OCI-LY3 (cell line): Measurements from ENCODE around the gene ARFGAP3.

Source experiments
- H2AFZ ChIP-seq: fragments of 200-600, 300-600 bp; shearing (Covaris generic); 2 replicates; pipeline ENCODE4 v1.6.0; 2014; ENCODE audit warnings: antibody characterized with exemption, low read depth, low read length
- H3K27ac ChIP-seq: fragments of 200-600, 300-600 bp; sonication (generic); 2 replicates; pipeline ENCODE4 v1.5.1; 2014; ENCODE audit warnings: mild to moderate bottlenecking, low read length, moderate library complexity, mixed read lengths
- H3K27me3 ChIP-seq: fragments of 200-600, 300-600 bp; sonication (generic); 2 replicates; pipeline ENCODE4 v1.6.1; 2014; ENCODE audit warnings: low read depth, low read length, mixed read lengths
- H3K36me3 ChIP-seq: fragments of 200-600, 300-600 bp; sonication (generic); replicated peaks from 2 replicates; pipeline ENCODE3; 2014; ENCODE audit warnings: low read depth, low read length, mixed read lengths
- H3K4me1 ChIP-seq: fragments of 300-600, 200-600 bp; sonication (generic); 2 replicates; pipeline ENCODE4 v1.6.1; 2014; ENCODE audit warnings: low read length, mixed read lengths
- H3K4me2 ChIP-seq: fragments of 200-600, 300-600 bp; sonication (generic); 2 replicates; pipeline ENCODE4 v1.6.1; 2014; ENCODE audit warnings: low read length, mixed read lengths
- H3K4me3 ChIP-seq: fragments of 300-600, 200-600 bp; sonication (generic); 2 replicates; pipeline ENCODE4 v1.5.1; 2014; ENCODE audit warnings: antibody characterized with exemption, mild to moderate bottlenecking, low read length, moderate library complexity
- H3K79me2 ChIP-seq: fragments of 300-600, 200-600 bp; shearing (Covaris generic); 2 replicates; pipeline ENCODE4 v1.6.1; 2014; ENCODE audit warnings: mild to moderate bottlenecking, low read length, mixed read lengths
- H3K9ac ChIP-seq: fragments of 300-600, 200-600 bp; shearing (Covaris generic); 2 replicates; pipeline ENCODE4 v1.6.0; 2014; ENCODE audit warnings: mild to moderate bottlenecking, low read length, moderate library complexity
- H3K9me3 ChIP-seq: fragments of 200-600, 300-600 bp; shearing (Covaris generic); 2 replicates; pipeline ENCODE4 v1.6.1; 2014; ENCODE audit warnings: low read length, mixed read lengths; ENCODE audit not compliant: insufficient read depth
- H4K20me1 ChIP-seq: fragments of 200-600, 300-600 bp; sonication (generic); 2 replicates; pipeline ENCODE4 v1.6.1; 2016; ENCODE audit warnings: low read length, mixed read lengths; ENCODE audit not compliant: insufficient read depth
- EZH2phosphoT487 ChIP-seq: fragments of 200-600 bp; shearing (Covaris generic); IDR thresholded peaks from 2 replicates; pipeline ENCODE4 v1.6.1; 2018; ENCODE audit warnings: antibody characterized with exemption, mixed run types, low read depth
- TF ChIP-seq, protein P1 (sequence below): fragments of 200-600, 300-600 bp; sonication (generic); IDR thresholded peaks from 2 replicates; pipeline ENCODE4 v1.5.1; 2014; ENCODE audit warnings: antibody characterized with exemption, low read length, low read depth

ARFGAP3 gene, protein sequence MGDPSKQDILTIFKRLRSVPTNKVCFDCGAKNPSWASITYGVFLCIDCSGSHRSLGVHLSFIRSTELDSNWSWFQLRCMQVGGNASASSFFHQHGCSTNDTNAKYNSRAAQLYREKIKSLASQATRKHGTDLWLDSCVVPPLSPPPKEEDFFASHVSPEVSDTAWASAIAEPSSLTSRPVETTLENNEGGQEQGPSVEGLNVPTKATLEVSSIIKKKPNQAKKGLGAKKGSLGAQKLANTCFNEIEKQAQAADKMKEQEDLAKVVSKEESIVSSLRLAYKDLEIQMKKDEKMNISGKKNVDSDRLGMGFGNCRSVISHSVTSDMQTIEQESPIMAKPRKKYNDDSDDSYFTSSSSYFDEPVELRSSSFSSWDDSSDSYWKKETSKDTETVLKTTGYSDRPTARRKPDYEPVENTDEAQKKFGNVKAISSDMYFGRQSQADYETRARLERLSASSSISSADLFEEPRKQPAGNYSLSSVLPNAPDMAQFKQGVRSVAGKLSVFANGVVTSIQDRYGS

DNA sequence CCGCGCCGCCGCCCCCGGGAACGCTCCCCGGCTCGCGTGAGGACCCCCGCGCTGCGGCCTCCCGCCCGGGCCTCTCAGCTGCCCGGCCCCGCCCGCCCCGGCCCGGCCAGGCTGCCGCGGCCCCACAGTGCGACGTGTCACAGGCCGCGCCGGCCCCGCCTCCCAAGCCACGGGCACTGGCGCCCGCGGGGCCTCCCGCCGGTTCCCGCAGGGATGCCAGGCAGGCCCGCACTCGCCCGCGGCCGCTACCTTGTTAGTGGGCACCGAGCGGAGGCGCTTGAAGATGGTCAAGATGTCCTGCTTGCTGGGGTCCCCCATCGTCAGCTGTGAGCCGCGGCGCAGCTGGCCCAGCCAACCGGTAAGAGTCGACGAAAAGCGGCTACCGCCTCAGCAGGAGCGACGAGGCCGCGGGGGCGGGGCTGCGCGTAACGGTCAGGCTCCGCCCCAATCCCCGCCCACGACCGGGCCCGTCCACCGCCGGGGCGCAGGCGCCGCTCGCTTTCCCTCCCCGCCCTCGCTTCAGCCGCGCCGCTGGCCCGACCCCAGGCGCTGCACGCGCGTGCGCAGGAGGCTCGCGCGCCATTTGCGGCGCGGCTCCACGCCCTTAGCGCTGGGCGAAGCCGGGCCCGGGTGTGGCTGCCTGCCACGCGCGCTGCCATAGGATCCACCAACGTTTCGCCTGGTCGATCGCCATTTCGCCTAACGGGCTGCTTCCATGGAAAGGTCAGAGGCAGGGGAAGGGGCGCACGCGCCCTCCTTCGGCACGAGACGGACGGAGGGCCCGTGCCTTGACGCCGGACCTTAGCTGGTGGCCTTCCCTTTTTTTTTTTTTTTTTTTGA is at the start of gene ARFGAP3:
TSS of gene ARFGAP3 (minus strand) at position 409 of the 840 bp plus-strand sequence. CDS start at position 318, 91 bp downstream.
- no peak for TF ChIP-seq EZH2phosphoT487
- TF ChIP-seq, protein P1, sequence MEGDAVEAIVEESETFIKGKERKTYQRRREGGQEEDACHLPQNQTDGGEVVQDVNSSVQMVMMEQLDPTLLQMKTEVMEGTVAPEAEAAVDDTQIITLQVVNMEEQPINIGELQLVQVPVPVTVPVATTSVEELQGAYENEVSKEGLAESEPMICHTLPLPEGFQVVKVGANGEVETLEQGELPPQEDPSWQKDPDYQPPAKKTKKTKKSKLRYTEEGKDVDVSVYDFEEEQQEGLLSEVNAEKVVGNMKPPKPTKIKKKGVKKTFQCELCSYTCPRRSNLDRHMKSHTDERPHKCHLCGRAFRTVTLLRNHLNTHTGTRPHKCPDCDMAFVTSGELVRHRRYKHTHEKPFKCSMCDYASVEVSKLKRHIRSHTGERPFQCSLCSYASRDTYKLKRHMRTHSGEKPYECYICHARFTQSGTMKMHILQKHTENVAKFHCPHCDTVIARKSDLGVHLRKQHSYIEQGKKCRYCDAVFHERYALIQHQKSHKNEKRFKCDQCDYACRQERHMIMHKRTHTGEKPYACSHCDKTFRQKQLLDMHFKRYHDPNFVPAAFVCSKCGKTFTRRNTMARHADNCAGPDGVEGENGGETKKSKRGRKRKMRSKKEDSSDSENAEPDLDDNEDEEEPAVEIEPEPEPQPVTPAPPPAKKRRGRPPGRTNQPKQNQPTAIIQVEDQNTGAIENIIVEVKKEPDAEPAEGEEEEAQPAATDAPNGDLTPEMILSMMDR, result no peak
- Histone ChIP-seq H4K20me1 (peaks cover 15% of the 10 kb centered on the region; the same call in 1 of the 2 replicates), H3K9ac (peak within 1 kb of the TSS; percentile 92), H3K27me3 (no peaks in the 10 kb centered on the region), H3K79me2 (peaks cover 36% of the 10 kb centered on the region), H3K4me1 (peaks cover 24% of the 10 kb centered on the region), H3K4me3 (peak within 1 kb of the TSS; percentile 95), H2AFZ (peak within 1 kb of the TSS; percentile 82; the same call in 1 of the 2 replicates), H3K9me3 (no peaks in the 10 kb centered on the region), H3K36me3 (peaks cover 9% of the 10 kb centered on the region), H3K4me2 (peak within 1 kb of the TSS; percentile 86), H3K27ac (peak within 1 kb of the TSS; percentile 57)

DNA sequence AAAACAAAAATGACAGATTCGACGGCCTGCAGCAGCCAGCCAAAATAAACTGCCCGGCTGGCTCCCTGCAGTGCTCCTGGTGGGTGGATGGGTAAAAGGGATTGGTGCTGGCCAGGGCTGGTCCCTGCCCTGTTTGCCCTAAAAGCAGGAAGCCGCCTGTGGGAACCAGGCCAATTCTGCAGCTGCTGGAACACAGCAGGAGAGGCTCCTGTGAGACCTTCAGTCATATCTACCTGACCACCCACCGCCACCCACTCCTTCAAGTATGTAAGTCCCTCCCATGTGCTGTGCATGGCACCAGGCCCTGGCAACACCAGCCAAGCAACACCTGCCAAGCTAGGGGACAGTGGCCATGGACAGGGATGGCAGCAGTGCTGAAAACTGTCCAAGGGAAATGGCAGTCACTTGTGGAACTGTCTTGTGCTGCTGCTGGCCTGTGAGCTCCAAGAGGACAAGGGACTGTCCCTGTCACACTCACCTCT is 48.7 kb upstream of the ARFGAP3 start:
- peaks cover 2% of the 10 kb centered on the region for H3K36me3 ChIP-seq
- no peak overlapping the region for H3K9ac ChIP-seq
- H4K20me1 ChIP-seq, result peaks cover 7% of the 10 kb centered on the region; the same call in 1 of the 2 replicates
- H3K27me3 ChIP-seq, result no peaks in the 10 kb centered on the region
- H3K9me3 ChIP-seq, result no peaks in the 10 kb centered on the region
- H3K4me2 ChIP-seq, result no peak overlapping the region
- H3K79me2 ChIP-seq, result no peaks in the 10 kb centered on the region
- H3K4me1 ChIP-seq, result no peaks in the 10 kb centered on the region
- no peak for TF ChIP-seq EZH2phosphoT487
- TF ChIP-seq, protein P1, result no peak
- no peak overlapping the region for H3K27ac ChIP-seq
- H3K4me3 ChIP-seq, result no peak overlapping the region
- no peak overlapping the region for H2AFZ ChIP-seq

DNA sequence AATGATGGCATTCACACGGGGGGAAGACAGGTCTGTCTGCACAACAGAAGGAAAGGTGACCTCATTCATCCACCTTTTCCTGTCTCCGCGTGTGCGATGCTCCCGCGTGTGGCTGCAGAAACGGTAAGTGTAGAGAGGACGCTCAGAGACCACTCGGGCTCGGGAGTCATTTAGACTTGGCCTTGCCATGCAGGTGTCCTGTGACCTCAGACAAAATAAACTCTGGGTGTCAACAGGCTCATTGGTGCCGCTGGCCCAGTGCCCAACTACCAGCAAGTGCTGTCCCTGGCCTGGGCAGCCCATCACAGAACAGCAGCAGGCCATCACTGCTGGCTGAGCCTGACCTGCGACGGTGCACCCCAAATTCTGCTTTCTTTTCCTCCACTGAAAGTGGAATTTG is 48.1 kb upstream of the ARFGAP3 start:
- no peaks in the 10 kb centered on the region for H3K9me3 ChIP-seq
- H3K4me2 ChIP-seq, result no peak overlapping the region
- H3K36me3 ChIP-seq, result peaks cover 2% of the 10 kb centered on the region
- H3K4me1 ChIP-seq, result no peaks in the 10 kb centered on the region
- peaks cover 7% of the 10 kb centered on the region; the same call in 1 of the 2 replicates for H4K20me1 ChIP-seq
- H3K27me3 ChIP-seq, result no peaks in the 10 kb centered on the region
- no peaks in the 10 kb centered on the region for H3K79me2 ChIP-seq
- no peak for TF ChIP-seq EZH2phosphoT487
- TF ChIP-seq, protein P1, result no peak
- no peak overlapping the region for H3K4me3 ChIP-seq
- no peak overlapping the region for H2AFZ ChIP-seq
- H3K27ac ChIP-seq, result no peak overlapping the region
- H3K9ac ChIP-seq, result no peak overlapping the region

DNA sequence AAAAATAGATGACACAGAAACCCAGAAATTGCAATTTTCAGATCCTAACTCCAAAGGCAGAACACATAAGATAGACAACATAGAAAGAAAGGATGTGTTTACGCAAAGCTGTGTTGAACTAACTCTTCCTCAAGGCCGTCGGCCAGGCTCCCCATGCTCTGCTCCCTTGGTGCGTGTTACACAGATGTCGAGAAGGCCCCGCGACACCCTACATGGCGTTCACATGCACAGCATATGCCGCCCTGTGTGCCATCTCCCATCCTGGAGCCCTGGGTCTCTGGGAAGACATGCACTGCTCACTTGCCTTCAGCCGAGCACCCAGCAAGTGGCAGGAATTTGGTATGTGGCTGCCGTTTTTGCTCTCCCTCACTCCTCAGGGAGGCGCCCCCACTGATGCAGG is 47.0 kb upstream of the ARFGAP3 start:
- no peaks in the 10 kb centered on the region for H3K27me3 ChIP-seq
- peaks cover 7% of the 10 kb centered on the region; the same call in 1 of the 2 replicates for H4K20me1 ChIP-seq
- no peak overlapping the region for H3K4me3 ChIP-seq
- H3K4me2 ChIP-seq, result no peak overlapping the region
- H3K27ac ChIP-seq, result no peak overlapping the region
- no peak overlapping the region for H2AFZ ChIP-seq
- no peak for TF ChIP-seq EZH2phosphoT487
- TF ChIP-seq, protein P1, result no peak
- no peak overlapping the region for H3K9ac ChIP-seq
- no peaks in the 10 kb centered on the region for H3K79me2 ChIP-seq
- no peaks in the 10 kb centered on the region for H3K36me3 ChIP-seq
- no peaks in the 10 kb centered on the region for H3K9me3 ChIP-seq
- no peaks in the 10 kb centered on the region for H3K4me1 ChIP-seq
